Liver (tissue), 9 donors: ENCODE measurements around the gene GTF3C4. TPM values are rescaled to one million over a fixed set of nuclear protein-coding genes. Genes with fewer than 3 reads are reported as not detected.

ENCODE experiments used
- DNase-seq: peaks from one replicate; pipeline ENCODE4 v3.0.0-alpha.2; 2017; ENCODE audit warnings: low spot score
- H3K27ac ChIP-seq, 2 donors: one replicate each; pipeline ENCODE4 v1.7.0; 2013; ENCODE audit warnings: inconsistent platforms in 2 of 2, low read length in 2 of 2, control low read depth in 1 of 2, low read depth in 1 of 2, mild to moderate bottlenecking in 1 of 2
- H3K27me3 ChIP-seq, 4 donors: one replicate each; pipeline versions ENCODE4 v1.6.1 to v1.7.0; 2013; ENCODE audit warnings: low read length in 3 of 4, inconsistent platforms in 1 of 4, mild to moderate bottlenecking in 1 of 4, moderate library complexity in 1 of 4; ENCODE audit not compliant: control insufficient read depth in 4 of 4, insufficient read depth in 4 of 4
- H3K36me3 ChIP-seq, 4 donors: one replicate each; pipeline versions ENCODE4 v1.6.1 to v1.7.0; 2013; ENCODE audit warnings: low read length in 3 of 4, mild to moderate bottlenecking in 3 of 4, low read depth in 1 of 4, moderate library complexity in 1 of 4; ENCODE audit not compliant: control insufficient read depth in 4 of 4, insufficient read depth in 3 of 4
- H3K4me1 ChIP-seq, 4 donors: one replicate each; pipeline versions ENCODE4 v1.6.1 to v1.7.0; 2013; ENCODE audit warnings: low read length in 3 of 4, mild to moderate bottlenecking in 3 of 4, moderate library complexity in 1 of 4; ENCODE audit not compliant: control insufficient read depth in 4 of 4, insufficient read depth in 4 of 4
- H3K4me3 ChIP-seq, 3 donors: one replicate each; pipeline versions ENCODE4 v1.6.1 to v1.7.0; 2013; ENCODE audit warnings: low read length in 3 of 3, control low read depth in 1 of 3, low read depth in 1 of 3, mild to moderate bottlenecking in 1 of 3
- H3K9ac ChIP-seq, 2 donors: one replicate each; pipeline ENCODE4 v1.7.0; 2013; ENCODE audit warnings: low read length in 2 of 2, mild to moderate bottlenecking in 2 of 2, moderate library complexity in 2 of 2, control low read depth in 1 of 2, low read depth in 1 of 2
- H3K9me3 ChIP-seq, 4 donors: one replicate each; pipeline versions ENCODE4 v1.6.1 to v1.7.0; 2013; ENCODE audit warnings: low read length in 3 of 4; ENCODE audit not compliant: control insufficient read depth in 4 of 4
- EGR1 ChIP-seq, 2 donors: IDR thresholded peaks; 2 replicates each; pipeline ENCODE4 v1.6.1; 2016 to 2018; ENCODE audit warnings: antibody characterized with exemption in 2 of 2, low read depth in 2 of 2
- FOXA1 ChIP-seq: IDR thresholded peaks from 2 replicates; pipeline ENCODE4 v1.6.1; 2016; ENCODE audit warnings: antibody characterized with exemption
- FOXA2 ChIP-seq: IDR thresholded peaks from 2 replicates; pipeline ENCODE4 v1.6.1; 2016; ENCODE audit warnings: antibody characterized with exemption
- GABPA ChIP-seq, 2 donors: IDR thresholded peaks in 1 of 2; conservative IDR thresholded peaks in 1 of 2; 2 replicates each; pipeline ENCODE4 v1.6.1; 2016; ENCODE audit warnings: antibody characterized with exemption in 2 of 2, mild to moderate bottlenecking in 1 of 2, moderate library complexity in 1 of 2
- HNF4A ChIP-seq, 2 donors: conservative IDR thresholded peaks; 2 replicates each; pipeline ENCODE4 v1.6.1; 2016; ENCODE audit warnings: antibody characterized with exemption in 2 of 2, mild to moderate bottlenecking in 2 of 2
- JUND ChIP-seq, 2 donors: IDR thresholded peaks; 2 replicates each; pipeline ENCODE4 v1.6.1; 2016; ENCODE audit warnings: antibody characterized with exemption in 2 of 2
- NR2F2 ChIP-seq: IDR thresholded peaks from 2 replicates; pipeline ENCODE4 v1.6.1; 2016; ENCODE audit warnings: antibody characterized with exemption
- RAD21 ChIP-seq, 2 donors: IDR thresholded peaks; 2 replicates each; pipeline ENCODE4 v1.6.1; 2016; ENCODE audit warnings: antibody characterized with exemption in 2 of 2, mild to moderate bottlenecking in 2 of 2
- RXRA ChIP-seq, 2 donors: IDR thresholded peaks; 2 replicates each; pipeline ENCODE4 v1.6.1; 2017 to 2018; ENCODE audit warnings: antibody characterized with exemption in 2 of 2, mild to moderate bottlenecking in 1 of 2
- SP1 ChIP-seq: IDR thresholded peaks from 2 replicates; pipeline ENCODE4 v1.6.1; 2018; ENCODE audit warnings: antibody characterized with exemption, mild to moderate bottlenecking
- TAF1 ChIP-seq: conservative IDR thresholded peaks from 2 replicates; pipeline ENCODE4 v1.6.1; 2016; ENCODE audit warnings: antibody characterized with exemption, mild to moderate bottlenecking
- YY1 ChIP-seq: IDR thresholded peaks from 2 replicates; pipeline ENCODE4 v1.6.1; 2016; ENCODE audit warnings: antibody characterized with exemption, mild to moderate bottlenecking
- WGBS: extraction: QIAGEN DNeasy Blood & Tissue Kit; methylation state at CpG from one replicate; pipeline ENCODE4 v1.1.7; 2013; 5-methylcytosine and 5-hydroxymethylcytosine counted together
- polyA plus RNA-seq, 2 donors: library from polyadenylated mRNA; stranded (reverse) in 1 of 2; unstranded in 1 of 2; fragments of 200-250 nt in 1 of 2; fragments of >200 nt in 1 of 2; fragmentation: Nextera tagmentation in 1 of 2; extraction: Ambion mirVana in 1 of 2; gene quantifications; one replicate each; pipeline versions ENCODE4 v1.2.1 to v1.2.3, GENCODE V29; 2013 to 2015
- total RNA-seq, 2 donors: library from RNA; depleted of rRNA; stranded (reverse); fragments of >200 nt; gene quantifications; one replicate each; pipeline ENCODE4 v1.2.3, GENCODE V29; 2014
- TF ChIP-seq, protein P1 (sequence below): IDR thresholded peaks from 2 replicates; pipeline ENCODE4 v1.6.1; 2016; ENCODE audit warnings: antibody characterized with exemption
- TF ChIP-seq, protein P2 (sequence below): IDR thresholded peaks from 2 replicates; pipeline ENCODE4 v1.6.1; 2016; ENCODE audit warnings: antibody characterized with exemption
- TF ChIP-seq, protein P3 (sequence below): IDR thresholded peaks from 2 replicates; pipeline ENCODE4 v1.6.1; 2016; ENCODE audit warnings: antibody characterized with exemption, mild to moderate bottlenecking
- TF ChIP-seq, protein P4 (sequence below): IDR thresholded peaks from 2 replicates; pipeline ENCODE4 v1.6.1; 2016; ENCODE audit warnings: antibody characterized with exemption
- TF ChIP-seq, protein P5 (sequence below): fragments of 150-350 bp; IDR thresholded peaks from 2 replicates; pipeline ENCODE4 v1.5.1; 2017; ENCODE audit warnings: improper control_type of control experiment, low read depth, low read length; ENCODE audit not compliant: missing input control
- donor health status: healthy.
- donor health status: healthy.
- donor health status: healthy.
- donor health status: healthy.
- donor health status: healthy.

Gene GTF3C4
- total and polyA plus RNA-seq, 4 donors = 1.4 to 7.2 (median 5.0) TPM

DNA sequence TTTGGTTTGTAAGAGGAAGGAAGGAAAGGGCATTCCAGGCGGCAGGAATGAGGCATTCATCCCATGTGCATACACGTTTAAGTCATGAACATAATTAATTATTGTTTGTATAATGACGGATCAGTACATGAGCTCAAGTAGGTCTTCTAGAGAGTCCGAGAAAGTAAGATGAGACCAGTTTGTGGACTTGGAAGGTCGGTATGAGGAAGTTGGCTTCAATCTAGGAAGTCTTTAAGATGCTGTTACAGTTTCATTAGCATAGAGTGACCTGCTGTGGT lies 2.1 kb downstream of the GTF3C4 start (continued):
- TF ChIP-seq, protein P1, sequence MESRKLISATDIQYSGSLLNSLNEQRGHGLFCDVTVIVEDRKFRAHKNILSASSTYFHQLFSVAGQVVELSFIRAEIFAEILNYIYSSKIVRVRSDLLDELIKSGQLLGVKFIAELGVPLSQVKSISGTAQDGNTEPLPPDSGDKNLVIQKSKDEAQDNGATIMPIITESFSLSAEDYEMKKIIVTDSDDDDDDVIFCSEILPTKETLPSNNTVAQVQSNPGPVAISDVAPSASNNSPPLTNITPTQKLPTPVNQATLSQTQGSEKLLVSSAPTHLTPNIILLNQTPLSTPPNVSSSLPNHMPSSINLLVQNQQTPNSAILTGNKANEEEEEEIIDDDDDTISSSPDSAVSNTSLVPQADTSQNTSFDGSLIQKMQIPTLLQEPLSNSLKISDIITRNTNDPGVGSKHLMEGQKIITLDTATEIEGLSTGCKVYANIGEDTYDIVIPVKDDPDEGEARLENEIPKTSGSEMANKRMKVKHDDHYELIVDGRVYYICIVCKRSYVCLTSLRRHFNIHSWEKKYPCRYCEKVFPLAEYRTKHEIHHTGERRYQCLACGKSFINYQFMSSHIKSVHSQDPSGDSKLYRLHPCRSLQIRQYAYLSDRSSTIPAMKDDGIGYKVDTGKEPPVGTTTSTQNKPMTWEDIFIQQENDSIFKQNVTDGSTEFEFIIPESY = no peak
- TF ChIP-seq YY1 = no peak
- TF ChIP-seq NR2F2 = no peak
- TF ChIP-seq TAF1 = no peak
- TF ChIP-seq, protein P2, sequence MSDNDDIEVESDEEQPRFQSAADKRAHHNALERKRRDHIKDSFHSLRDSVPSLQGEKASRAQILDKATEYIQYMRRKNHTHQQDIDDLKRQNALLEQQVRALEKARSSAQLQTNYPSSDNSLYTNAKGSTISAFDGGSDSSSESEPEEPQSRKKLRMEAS = no peak
- TF ChIP-seq GABPA (IDR thresholded peaks at IDR 0.05 in 1 of 2, conservative IDR thresholded peaks at IDR 0.05 in 1 of 2) = no peak
- TF ChIP-seq JUND (IDR thresholded peaks at IDR 0.05) = no peak
- TF ChIP-seq FOXA1 = no peak
- TF ChIP-seq RAD21 (IDR thresholded peaks at IDR 0.05) = no peak
- no peak for TF ChIP-seq RXRA (IDR thresholded peaks at IDR 0.05)

DNA sequence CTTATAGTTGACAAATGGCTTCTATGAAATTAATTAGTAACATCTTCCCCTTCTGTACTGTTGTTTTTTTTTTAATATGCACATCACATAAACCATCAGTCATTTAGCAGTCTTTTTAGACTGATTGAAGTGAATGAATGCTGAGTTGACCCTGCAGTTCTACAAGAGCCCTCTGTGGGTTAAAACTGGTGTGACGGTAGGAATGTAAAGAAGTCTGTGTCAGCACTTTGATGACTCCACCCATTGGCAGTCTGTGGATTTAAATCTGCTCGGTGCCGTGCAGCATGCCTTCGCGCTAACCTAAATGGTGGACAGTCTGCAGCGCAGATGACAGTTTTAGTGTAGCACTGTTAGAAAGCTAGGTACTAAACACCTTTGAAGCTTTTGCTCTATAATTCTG lies 3.1 kb downstream of the GTF3C4 start:
- H3K36me3 ChIP-seq = peaks cover 5 to 6% (median 6%) of the 10 kb centered on the region in 4 donors
- no peak overlapping the region for H3K9ac ChIP-seq
- DNase-seq = no peak
- H3K27ac ChIP-seq = no peak overlapping the region
- TF ChIP-seq FOXA2 = no peak
- TF ChIP-seq EGR1 (IDR thresholded peaks at IDR 0.05; ENCODE audit: low read depth in 2 of 2) = no peak
- TF ChIP-seq RAD21 (IDR thresholded peaks at IDR 0.05) = no peak
- TF ChIP-seq, protein P3, sequence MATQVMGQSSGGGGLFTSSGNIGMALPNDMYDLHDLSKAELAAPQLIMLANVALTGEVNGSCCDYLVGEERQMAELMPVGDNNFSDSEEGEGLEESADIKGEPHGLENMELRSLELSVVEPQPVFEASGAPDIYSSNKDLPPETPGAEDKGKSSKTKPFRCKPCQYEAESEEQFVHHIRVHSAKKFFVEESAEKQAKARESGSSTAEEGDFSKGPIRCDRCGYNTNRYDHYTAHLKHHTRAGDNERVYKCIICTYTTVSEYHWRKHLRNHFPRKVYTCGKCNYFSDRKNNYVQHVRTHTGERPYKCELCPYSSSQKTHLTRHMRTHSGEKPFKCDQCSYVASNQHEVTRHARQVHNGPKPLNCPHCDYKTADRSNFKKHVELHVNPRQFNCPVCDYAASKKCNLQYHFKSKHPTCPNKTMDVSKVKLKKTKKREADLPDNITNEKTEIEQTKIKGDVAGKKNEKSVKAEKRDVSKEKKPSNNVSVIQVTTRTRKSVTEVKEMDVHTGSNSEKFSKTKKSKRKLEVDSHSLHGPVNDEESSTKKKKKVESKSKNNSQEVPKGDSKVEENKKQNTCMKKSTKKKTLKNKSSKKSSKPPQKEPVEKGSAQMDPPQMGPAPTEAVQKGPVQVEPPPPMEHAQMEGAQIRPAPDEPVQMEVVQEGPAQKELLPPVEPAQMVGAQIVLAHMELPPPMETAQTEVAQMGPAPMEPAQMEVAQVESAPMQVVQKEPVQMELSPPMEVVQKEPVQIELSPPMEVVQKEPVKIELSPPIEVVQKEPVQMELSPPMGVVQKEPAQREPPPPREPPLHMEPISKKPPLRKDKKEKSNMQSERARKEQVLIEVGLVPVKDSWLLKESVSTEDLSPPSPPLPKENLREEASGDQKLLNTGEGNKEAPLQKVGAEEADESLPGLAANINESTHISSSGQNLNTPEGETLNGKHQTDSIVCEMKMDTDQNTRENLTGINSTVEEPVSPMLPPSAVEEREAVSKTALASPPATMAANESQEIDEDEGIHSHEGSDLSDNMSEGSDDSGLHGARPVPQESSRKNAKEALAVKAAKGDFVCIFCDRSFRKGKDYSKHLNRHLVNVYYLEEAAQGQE = no peak
- no peak for TF ChIP-seq TAF1
- no peak for TF ChIP-seq FOXA1
- no peak for TF ChIP-seq YY1
- TF ChIP-seq, protein P1 = no peak
- 74% methylated on average over 6 of the region's 6 CpGs for WGBS
- no peak overlapping the region for H3K4me3 ChIP-seq
- peaks cover 2 to 27% (median 19%) of the 10 kb centered on the region in 4 donors for H3K4me1 ChIP-seq
- no peaks in the 10 kb centered on the region for H3K27me3 ChIP-seq
- no peaks in the 10 kb centered on the region for H3K9me3 ChIP-seq

DNA sequence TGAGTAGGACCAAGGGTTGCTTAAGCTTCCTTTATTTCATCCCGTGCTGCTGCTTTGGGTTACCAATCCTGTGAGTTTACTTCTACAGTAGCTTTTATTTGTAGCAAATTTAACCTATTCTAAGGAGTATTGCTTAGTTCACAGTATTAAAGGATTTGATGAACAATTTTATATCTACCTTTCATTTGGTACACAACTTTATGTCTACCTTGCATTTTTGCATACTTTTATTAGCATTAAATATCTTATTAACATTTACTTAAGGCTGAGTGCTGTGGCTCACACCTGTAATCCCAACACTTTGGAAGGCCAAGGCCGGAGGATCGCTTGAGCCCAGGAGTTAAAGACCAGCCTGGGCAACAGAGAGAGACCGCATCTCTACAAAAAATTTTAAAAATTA lies 4.2 kb downstream of the GTF3C4 start:
- Histone ChIP-seq H3K4me1 (peaks cover 2 to 22% (median 17%) of the 10 kb centered on the region in 4 donors), H3K36me3 (peaks cover 7 to 17% (median 15%) of the 10 kb centered on the region in 4 donors)
- WGBS = 93% methylated on average over 4 of the region's 4 CpGs
- TF ChIP-seq, protein P4, sequence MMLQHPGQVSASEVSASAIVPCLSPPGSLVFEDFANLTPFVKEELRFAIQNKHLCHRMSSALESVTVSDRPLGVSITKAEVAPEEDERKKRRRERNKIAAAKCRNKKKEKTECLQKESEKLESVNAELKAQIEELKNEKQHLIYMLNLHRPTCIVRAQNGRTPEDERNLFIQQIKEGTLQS = no peak
- TF ChIP-seq JUND (IDR thresholded peaks at IDR 0.05) = no peak
- TF ChIP-seq, protein P2 = no peak
- TF ChIP-seq, protein P1 = no peak
- no peak for TF ChIP-seq FOXA2
- TF ChIP-seq, protein P5, sequence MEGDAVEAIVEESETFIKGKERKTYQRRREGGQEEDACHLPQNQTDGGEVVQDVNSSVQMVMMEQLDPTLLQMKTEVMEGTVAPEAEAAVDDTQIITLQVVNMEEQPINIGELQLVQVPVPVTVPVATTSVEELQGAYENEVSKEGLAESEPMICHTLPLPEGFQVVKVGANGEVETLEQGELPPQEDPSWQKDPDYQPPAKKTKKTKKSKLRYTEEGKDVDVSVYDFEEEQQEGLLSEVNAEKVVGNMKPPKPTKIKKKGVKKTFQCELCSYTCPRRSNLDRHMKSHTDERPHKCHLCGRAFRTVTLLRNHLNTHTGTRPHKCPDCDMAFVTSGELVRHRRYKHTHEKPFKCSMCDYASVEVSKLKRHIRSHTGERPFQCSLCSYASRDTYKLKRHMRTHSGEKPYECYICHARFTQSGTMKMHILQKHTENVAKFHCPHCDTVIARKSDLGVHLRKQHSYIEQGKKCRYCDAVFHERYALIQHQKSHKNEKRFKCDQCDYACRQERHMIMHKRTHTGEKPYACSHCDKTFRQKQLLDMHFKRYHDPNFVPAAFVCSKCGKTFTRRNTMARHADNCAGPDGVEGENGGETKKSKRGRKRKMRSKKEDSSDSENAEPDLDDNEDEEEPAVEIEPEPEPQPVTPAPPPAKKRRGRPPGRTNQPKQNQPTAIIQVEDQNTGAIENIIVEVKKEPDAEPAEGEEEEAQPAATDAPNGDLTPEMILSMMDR = no peak
- TF ChIP-seq TAF1 = no peak
- TF ChIP-seq RXRA (IDR thresholded peaks at IDR 0.05) = no peak
- no peak for TF ChIP-seq RAD21 (IDR thresholded peaks at IDR 0.05)
- no peak for TF ChIP-seq YY1
- TF ChIP-seq EGR1 (IDR thresholded peaks at IDR 0.05; ENCODE audit: low read depth in 2 of 2) = no peak
- no peak for TF ChIP-seq NR2F2
- no peak for TF ChIP-seq SP1
- TF ChIP-seq HNF4A (conservative IDR thresholded peaks at IDR 0.05) = no peak
- no peak for TF ChIP-seq GABPA (IDR thresholded peaks at IDR 0.05 in 1 of 2, conservative IDR thresholded peaks at IDR 0.05 in 1 of 2)
- TF ChIP-seq FOXA1 = no peak

More for the DNA sequence above, 4.2 kb downstream of the GTF3C4 start:
- Histone ChIP-seq H3K4me3 (no peak overlapping the region), H3K9ac (no peak overlapping the region), H3K9me3 (no peaks in the 10 kb centered on the region), H3K27me3 (no peaks in the 10 kb centered on the region), H3K27ac (no peak overlapping the region)
- DNase-seq = no peak
